HG03108 (cell line): ENCODE data around the gene ECSCR.
"Not testable (repeated sequence)": the region's sequence is repeated elsewhere in the genome, so short reads cannot be mapped to it uniquely, and the experiment has no call there.

ENCODE experiments used
- ATAC-seq: cut with Tn5 transposase; IDR thresholded peaks from one replicate; pipeline ENCODE4 v1.9.1; 2021; ENCODE audit warnings: moderate library complexity; ENCODE audit not compliant: unreplicated experiment

The ECSCR gene

GRCh38 chr5:139446956-139447779, 15.4 kb downstream of the ECSCR start:
- ATAC-seq = no peak

- ATAC-seq = no peak
Measured at GRCh38 chr5:139445325-139446170, 17.0 kb downstream of the ECSCR start.

- no peak for ATAC-seq
Measured at GRCh38 chr5:139443831-139444453, 18.6 kb downstream of the ECSCR start.

- ATAC-seq = not testable (repeated sequence)
Measured at GRCh38 chr5:139440416-139440815, 22.1 kb downstream of the ECSCR start.

- ATAC-seq = peak; percentile 82
Measured at GRCh38 chr5:139439013-139439903, 23.3 kb downstream of the ECSCR start, which contains the start of gene DNAJC18. DNAJC18 (minus strand) TSS chr5:139439525; CDS start chr5:139439445, 80 bp downstream.

- ATAC-seq = no peak
Measured at GRCh38 chr5:139438707-139439012, 23.9 kb downstream of the ECSCR start.

- ATAC-seq = no peak
Measured at GRCh38 chr5:139435676-139436075, 26.9 kb downstream of the ECSCR start.

- no peak for ATAC-seq
Measured at GRCh38 chr5:139431706-139432105, 30.8 kb downstream of the ECSCR start.

- ATAC-seq = no peak
Measured at GRCh38 chr5:139430015-139430414, 32.5 kb downstream of the ECSCR start.

- no peak for ATAC-seq
Measured at GRCh38 chr5:139426203-139426885, 36.2 kb downstream of the ECSCR start.

GRCh38 chr5:139425497-139425896, 37.0 kb downstream of the ECSCR start:
- no peak for ATAC-seq

- ATAC-seq = no peak
Measured at GRCh38 chr5:139422307-139422893, 40.1 kb downstream of the ECSCR start.

- no peak for ATAC-seq
Measured at GRCh38 chr5:139419226-139420192, 43.0 kb downstream of the ECSCR start.

GRCh38 chr5:139418793-139419192, 43.8 kb downstream of the ECSCR start:
- no peak for ATAC-seq

- no peak for ATAC-seq
Measured at GRCh38 chr5:139417214-139417613, 45.3 kb downstream of the ECSCR start.

- ATAC-seq = no peak
Measured at GRCh38 chr5:139416651-139417050, 45.9 kb downstream of the ECSCR start.

GRCh38 chr5:139415869-139416268, 46.7 kb downstream of the ECSCR start:
- ATAC-seq = no peak

- ATAC-seq = no peak
Measured at GRCh38 chr5:139415221-139415861, 47.2 kb downstream of the ECSCR start.
